KOPT-K1 (cell line): ENCODE measurements around the gene SHH.

Experiments
- H3K27ac ChIP-seq: fragments of 200-600 bp; sonication (generic); 2 replicates; pipeline ENCODE4 v1.5.1; 2016; ENCODE audit warnings: antibody characterized with exemption, mild to moderate bottlenecking, low read depth, low read length; ENCODE audit not compliant: poor library complexity, severe bottlenecking
- H3K36me3 ChIP-seq: fragments of 200-600 bp; sonication (generic); 2 replicates; pipeline ENCODE4 v1.5.1; 2017; ENCODE audit warnings: antibody characterized with exemption, mild to moderate bottlenecking, low read length, moderate library complexity; ENCODE audit not compliant: insufficient read depth
- H3K9me3 ChIP-seq: fragments of 200-600 bp; sonication (generic); 2 replicates; pipeline ENCODE4 v1.5.1; 2017; ENCODE audit warnings: antibody characterized with exemption, low read length, mild to moderate bottlenecking; ENCODE audit not compliant: insufficient read depth, poor library complexity, severe bottlenecking

Gene SHH

DNA sequence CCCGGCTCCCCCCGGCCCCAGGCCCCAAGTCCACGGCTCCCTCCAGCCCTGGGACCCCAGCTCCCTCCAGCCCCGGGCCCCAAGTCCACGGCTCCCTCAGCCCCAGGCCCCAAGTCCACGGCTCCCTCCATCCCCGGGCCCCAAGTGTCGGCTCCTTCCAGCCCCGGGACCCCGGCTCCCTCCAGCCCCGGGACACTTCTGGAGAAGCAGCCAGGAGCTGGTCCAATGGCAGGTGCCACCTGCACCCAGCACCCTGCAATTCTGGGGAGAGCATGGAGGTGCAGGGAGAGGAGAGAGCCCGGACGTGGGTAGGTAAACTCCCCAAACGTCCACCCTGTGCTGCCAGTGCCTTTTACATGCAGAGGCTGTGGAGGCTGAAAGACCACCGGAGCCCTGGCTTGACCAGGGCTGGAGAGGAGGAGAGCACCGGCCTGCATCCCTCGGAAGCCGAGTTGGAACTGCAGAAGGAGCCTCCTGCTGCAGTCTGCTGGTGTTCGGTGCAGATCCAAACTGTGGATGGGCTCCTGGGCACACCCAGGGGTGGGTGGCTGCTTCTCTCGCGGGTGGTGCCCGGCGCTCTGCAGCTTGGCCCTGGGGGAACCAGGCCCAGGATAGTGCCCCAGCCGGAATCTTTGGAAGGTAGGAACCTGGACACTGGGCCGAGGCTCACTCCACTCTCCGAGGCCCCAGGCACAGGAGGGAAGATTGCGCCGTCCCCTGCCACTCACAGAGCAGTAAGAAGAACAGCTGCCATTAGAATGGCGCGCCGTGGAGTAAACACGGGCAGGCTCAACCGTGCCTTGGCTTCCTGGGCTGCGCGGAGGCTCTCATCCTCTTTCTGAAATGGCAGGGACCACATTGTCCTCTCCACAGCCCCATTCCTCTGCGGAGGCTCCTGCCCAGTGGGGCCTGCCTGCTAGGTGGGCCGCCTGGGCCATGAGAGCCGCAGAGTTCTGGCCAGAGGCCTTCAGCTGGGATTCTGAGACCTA, 14.7 kb downstream of the SHH start:
- H3K9me3 ChIP-seq = no peaks in the 10 kb centered on the region
- no peak overlapping the region for H3K27ac ChIP-seq
- H3K36me3 ChIP-seq = no peaks in the 10 kb centered on the region

DNA sequence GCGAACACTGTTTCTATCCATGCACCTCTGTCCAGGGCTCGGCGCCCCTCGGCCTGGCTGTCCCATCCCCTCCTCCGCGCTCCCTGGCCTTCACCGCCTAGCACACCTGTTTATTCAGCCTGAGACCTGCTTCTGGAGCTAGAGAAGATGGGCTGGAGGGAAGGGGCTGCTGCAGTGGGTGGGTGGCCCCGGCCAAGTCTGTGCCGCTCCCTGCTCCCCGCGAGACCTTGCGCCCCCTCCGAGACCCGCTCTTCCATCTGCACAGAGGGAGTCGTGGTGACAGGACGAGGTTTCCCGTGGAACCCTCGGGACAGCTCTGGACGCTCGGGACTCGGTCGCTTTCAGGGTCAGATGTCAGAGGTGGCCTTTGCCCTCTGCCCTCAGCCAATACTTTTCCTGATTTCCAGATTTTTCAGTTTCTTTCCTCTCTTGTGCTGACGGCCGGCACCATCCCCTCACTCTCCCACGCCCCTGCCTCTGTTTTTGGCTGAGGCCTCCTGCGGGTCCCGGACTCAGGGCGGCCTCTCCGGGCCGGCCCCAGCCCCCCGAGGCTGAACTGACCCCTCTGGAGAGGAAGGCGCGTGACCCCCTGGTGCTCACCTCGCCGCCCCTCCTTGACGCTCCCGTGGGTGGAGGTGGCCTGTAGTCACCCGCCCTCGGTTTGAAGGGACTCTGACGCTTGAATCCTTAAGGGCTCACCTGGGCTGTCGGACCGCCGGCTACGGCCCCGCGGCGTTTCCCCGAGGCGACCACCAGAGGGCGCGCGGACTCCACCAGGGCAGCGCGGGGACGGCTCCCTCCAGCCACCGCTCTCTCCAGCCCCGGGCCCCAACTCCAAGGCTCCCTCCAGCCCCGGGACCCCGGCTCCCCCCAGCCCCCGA, 15.6 kb downstream of the SHH start:
- Histone ChIP-seq H3K36me3 (no peaks in the 10 kb centered on the region), H3K9me3 (no peaks in the 10 kb centered on the region), H3K27ac (no peak overlapping the region)

DNA sequence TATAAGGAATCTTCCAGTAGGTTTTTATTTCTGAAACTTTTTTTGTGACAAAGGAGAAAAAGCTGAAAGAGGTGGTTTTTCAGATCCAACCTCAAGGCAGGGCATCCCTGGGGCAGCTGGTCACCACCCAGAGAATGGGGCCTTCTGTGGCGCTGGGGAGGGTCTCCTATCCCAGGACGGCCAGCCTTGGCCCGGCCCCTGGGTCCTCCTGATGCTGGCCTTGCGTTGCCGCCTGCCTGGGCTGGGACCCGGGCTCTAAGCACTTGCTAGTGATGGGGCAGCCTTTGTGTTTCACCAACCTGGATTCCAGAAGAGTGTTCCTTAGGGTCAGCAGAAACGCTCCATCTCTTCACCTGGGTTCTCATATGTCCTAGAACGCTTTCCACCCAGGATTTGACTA, 16.3 kb downstream of the SHH start:
- no peaks in the 10 kb centered on the region for H3K36me3 ChIP-seq
- H3K27ac ChIP-seq = no peak overlapping the region
- no peaks in the 10 kb centered on the region for H3K9me3 ChIP-seq

DNA sequence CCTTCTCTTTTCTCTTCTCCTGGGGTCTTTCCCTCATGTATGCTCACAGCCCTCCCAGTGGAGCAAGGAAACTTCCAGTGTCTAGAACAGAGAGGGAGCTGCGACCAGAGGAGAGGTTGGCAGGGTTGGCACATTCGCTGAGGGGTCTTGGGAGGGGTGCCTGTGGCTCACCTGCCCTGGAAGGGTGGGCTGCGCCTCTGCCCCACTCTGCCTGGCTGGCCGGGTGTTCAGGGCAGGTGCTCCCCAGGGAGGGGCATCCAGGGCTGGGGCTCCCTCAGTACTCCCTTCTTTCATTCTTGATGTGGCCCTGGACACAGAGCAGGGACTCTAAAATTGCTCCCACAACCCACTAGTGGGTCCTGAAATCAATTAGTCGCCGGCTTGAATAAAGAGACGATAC, 16.9 kb downstream of the SHH start:
- no peak overlapping the region for H3K27ac ChIP-seq
- no peaks in the 10 kb centered on the region for H3K9me3 ChIP-seq
- H3K36me3 ChIP-seq = no peaks in the 10 kb centered on the region

DNA sequence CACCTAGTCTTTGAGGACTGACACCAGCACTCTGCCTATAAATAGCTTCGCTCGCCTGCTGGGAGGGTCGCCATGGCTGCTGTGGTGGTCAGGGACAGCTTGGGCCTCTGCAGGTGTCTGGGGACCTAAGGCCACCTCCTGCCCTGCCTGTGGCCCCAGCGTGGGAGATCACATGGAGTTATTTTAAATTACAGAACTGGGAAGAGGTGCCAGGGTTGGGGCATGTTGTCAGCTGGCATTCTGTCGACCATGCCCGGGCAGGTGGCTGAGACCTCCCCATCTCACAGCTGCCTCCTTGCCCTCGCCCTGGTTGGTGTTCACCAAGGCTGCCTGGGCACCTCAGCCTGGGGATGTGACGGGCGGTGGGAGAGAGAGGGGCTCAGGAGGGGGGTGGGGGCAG, 18.1 kb downstream of the SHH start:
- H3K27ac ChIP-seq = no peak overlapping the region
- H3K9me3 ChIP-seq = no peaks in the 10 kb centered on the region

DNA sequence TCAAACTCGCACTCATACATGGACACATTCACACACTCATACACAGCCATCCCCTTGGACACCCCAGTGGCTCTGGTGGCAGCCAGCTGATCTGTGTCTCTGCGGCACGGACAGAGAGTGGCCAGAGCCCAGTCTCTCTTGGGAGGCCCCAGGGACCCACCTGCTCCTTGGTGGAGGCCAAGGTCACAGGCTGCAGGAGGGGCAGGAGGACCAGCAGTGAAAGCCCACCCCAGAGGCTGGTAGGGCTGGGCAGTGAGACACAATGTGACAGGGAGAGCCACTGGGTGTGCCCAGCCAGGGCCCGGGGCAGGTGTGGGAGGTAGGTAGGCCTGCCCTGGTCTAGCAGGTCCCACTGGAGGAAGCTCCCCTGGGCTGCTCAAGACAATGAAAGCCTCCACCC, 18.5 kb downstream of the SHH start:
- H3K9me3 ChIP-seq = no peaks in the 10 kb centered on the region
- H3K36me3 ChIP-seq = no peaks in the 10 kb centered on the region
- no peak overlapping the region for H3K27ac ChIP-seq

More for the DNA sequence above, 18.1 kb downstream of the SHH start:
- no peaks in the 10 kb centered on the region for H3K36me3 ChIP-seq

DNA sequence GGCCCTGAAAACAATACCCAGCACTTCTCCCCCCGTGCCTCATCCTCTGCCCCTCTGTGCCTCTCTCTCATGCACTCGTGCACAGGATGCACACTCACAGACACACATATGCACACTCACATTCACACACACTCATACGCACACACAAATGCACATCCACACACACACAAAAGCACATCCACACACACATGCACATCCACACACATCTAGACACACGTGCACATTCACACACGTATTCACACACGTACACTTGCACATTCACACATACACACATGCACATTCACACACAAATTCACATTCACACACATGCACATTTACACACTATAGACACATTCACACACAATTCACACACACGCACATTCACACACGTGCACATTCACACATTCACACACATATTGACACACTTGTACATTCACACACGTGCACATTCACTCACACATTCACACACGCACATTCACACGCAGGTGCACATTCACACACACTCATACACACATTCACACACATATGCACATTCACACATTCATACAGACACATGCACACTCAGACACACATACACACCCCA, 19.2 kb downstream of the SHH start:
- Histone ChIP-seq H3K27ac (no peak overlapping the region), H3K36me3 (no peaks in the 10 kb centered on the region), H3K9me3 (no peaks in the 10 kb centered on the region)

DNA sequence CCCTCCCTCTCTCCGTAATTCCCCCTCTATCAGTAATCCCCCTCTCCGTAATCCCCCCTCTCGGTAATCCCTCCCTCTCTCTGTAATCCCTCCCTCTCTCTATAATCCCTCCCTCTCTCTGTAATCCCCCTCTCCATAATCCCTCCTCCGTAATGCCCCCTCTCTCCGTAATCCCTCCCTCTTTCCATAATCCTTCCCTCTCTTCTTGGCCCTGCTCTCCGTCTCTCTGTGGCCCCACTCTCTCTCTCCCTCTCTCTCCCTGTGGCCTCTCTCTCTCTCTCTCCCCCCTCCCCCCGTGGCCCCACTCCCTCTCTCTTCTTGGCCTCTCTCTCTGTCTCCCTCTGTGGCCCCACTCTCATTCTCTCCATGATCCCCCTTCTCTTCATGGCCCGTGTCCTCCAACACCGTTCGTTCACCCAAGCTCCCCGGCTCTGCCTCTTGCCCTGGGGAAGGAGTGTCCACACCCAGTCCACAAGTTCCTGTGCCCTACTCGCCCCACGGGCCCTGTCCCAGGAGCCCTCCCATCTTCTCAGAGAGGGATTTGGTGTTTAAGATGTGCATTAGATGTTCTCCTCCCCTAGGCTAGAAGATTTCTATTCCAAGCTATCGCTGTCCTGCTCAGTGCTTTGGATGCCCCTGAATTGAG, 19.8 kb downstream of the SHH start:
- Histone ChIP-seq H3K9me3 (no peaks in the 10 kb centered on the region), H3K27ac (no peak overlapping the region)

DNA sequence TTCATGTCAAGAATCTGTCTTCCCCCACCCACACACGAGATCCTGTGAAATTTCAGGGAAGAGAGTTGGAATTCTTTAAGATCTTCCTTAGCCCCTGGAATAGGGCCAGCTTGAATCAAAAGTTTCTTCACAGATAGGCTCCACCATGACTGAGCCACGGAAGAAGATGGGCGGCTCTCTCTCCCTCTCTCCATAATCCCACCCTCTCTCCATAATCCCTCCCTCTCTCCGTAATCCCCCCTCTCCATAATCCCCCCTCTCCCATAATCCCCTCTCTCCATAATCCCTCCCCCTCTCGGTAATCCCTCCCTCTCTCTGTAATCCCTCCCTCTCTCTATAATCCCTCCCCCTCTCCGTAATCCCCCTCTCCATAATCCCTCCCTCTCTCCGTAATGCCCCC, 20.4 kb downstream of the SHH start:
- Histone ChIP-seq H3K9me3 (no peaks in the 10 kb centered on the region), H3K36me3 (no peaks in the 10 kb centered on the region), H3K27ac (no peak overlapping the region)

More for the DNA sequence above, 19.8 kb downstream of the SHH start:
- H3K36me3 ChIP-seq = no peaks in the 10 kb centered on the region

DNA sequence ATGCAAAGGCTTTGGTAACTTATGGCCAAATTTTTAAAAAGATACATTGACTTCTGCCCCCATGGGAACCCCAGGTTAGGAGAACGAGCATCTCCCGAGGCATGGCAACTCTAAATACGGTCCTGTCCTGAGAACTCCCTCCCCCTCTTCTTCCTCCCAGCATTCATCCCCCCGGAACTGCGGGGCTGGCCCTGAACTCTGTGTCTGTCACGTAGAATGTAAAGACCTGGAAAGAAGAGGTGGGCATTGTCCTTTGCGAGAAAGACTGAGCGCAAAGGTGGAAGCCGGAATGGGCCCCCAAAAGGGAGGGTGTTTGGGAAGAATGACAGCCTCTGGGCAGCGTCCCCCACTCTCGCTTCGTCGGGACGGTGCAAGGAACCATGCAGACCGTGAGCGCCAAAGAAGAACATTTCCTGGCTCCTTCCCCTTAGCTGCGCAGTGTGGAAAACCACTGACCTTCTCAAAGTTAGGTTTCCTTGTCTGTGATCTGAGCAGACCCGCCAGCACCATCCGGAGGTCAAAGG, 21.0 kb downstream of the SHH start:
- Histone ChIP-seq H3K36me3 (no peaks in the 10 kb centered on the region), H3K27ac (no peak overlapping the region), H3K9me3 (no peaks in the 10 kb centered on the region)

DNA sequence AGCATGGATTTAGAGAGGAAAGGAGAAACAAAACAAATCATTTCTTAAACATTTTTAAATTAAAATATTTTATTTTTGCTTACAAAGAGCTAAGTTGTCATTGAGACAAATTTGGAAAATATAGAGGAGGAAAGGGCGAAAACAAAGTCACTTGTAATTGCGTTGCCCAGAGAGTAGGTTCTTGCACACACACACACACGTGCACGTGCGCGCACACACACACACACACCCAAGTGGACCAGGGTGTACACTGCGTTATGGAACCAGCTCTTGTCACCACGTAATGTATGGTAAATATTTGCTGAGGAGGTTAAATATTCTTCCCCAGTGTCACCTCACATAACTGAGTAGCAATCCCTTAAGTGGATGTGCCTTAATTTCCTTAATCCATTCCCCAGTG, 21.6 kb downstream of the SHH start:
- Histone ChIP-seq H3K36me3 (no peaks in the 10 kb centered on the region), H3K27ac (no peak overlapping the region), H3K9me3 (no peaks in the 10 kb centered on the region)

DNA sequence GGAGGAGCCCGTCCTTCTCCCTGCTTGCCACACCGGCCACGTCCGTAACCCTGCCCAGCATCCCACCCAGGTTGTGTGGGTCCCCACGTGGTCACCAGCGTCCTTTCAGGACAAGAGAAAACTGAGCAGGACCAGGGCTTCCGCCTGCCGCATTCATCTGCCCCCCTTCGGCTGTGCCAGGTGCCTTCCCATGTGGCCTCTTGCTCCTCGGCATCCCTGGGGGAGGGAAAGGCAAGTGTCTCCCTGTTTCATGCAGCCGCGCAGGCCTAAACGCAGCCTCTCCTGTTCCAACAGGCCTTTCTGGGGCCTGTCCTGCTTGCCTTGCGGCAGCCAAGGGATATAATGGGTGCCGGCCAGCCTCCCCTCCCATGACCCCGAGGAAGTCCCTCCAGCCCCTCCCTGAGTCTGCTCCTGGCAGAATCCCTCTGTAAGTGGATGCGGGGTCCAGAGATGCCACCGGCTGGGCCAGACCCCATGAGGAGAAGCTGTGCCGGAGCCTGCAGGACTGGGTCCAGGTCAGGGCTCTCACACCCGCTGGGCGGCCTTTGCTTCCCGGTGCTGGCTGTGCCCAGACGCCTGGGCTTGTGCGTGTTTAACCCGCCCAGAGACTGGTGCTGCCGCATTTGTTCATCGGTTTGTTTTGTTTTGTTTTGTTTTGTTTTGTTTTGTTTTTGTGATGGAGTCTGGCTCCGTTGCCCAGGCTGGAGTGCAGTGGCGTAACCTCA, 23.1 kb downstream of the SHH start:
- no peak overlapping the region for H3K27ac ChIP-seq
- no peaks in the 10 kb centered on the region for H3K9me3 ChIP-seq
- peaks cover 9% of the 10 kb centered on the region for H3K36me3 ChIP-seq

DNA sequence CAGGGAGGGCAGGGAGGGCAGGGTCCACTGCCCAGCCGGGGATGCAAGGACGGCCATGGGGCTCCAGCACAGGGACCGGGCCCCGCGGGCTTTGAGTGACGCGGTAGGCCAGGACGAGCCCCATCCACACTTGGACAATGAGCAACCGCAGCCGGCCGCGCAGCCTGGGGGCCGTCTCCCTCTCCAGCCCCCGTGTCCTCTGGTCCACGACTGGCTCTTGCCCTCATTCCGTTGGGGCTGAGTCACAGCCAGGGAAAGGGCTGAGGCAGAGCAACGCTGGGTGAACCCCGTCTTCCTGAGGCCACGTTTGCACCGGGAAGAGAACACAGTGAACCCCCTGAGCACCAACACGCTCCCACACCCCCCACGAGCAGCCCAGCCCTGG, 23.7 kb downstream of the SHH start:
- Histone ChIP-seq H3K27ac (no peak overlapping the region), H3K9me3 (no peaks in the 10 kb centered on the region)

More for the DNA sequence above, 23.7 kb downstream of the SHH start:
- peaks cover 15% of the 10 kb centered on the region for H3K36me3 ChIP-seq
